Loucy (cell line): ENCODE results near the gene THSD7A.

Source experiments
- EZH2phosphoT487 ChIP-seq: fragments of 200-600 bp; IDR thresholded peaks from 2 replicates; pipeline ENCODE4 v1.6.1; 2018; ENCODE audit warnings: antibody characterized with exemption, mild to moderate bottlenecking, moderate library complexity, borderline replicate concordance
- TF ChIP-seq, protein P1 (sequence below): fragments of 200-600 bp; sonication (generic); conservative IDR thresholded peaks from 2 replicates; pipeline ENCODE4 v1.5.1; 2014; ENCODE audit warnings: mild to moderate bottlenecking, antibody characterized with exemption, low read length

GRCh38 chr7:11332865-11333228, 499.2 kb downstream of the THSD7A start:
- TF ChIP-seq, protein P1, sequence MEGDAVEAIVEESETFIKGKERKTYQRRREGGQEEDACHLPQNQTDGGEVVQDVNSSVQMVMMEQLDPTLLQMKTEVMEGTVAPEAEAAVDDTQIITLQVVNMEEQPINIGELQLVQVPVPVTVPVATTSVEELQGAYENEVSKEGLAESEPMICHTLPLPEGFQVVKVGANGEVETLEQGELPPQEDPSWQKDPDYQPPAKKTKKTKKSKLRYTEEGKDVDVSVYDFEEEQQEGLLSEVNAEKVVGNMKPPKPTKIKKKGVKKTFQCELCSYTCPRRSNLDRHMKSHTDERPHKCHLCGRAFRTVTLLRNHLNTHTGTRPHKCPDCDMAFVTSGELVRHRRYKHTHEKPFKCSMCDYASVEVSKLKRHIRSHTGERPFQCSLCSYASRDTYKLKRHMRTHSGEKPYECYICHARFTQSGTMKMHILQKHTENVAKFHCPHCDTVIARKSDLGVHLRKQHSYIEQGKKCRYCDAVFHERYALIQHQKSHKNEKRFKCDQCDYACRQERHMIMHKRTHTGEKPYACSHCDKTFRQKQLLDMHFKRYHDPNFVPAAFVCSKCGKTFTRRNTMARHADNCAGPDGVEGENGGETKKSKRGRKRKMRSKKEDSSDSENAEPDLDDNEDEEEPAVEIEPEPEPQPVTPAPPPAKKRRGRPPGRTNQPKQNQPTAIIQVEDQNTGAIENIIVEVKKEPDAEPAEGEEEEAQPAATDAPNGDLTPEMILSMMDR = no peak
- TF ChIP-seq EZH2phosphoT487 = no peak
